NCI-H1417 treated with DMSO at 0.1 percent for 48 hours (cell line): Measurements from ENCODE around the gene MITF.

ENCODE experiments used
- DNase-seq: peaks from one replicate; lab custom pipeline; 2025; lab: John Stamatoyannopoulos, UW

Gene MITF

GRCh38 chr3:69838217-69838616 is 99.0 kb downstream of the MITF start:
- no peak for DNase-seq

- DNase-seq: no peak
Measured at GRCh38 chr3:69838696-69839515, 99.6 kb downstream of the MITF start.

- DNase-seq: no peak
Measured at GRCh38 chr3:69842351-69842750, 103.1 kb downstream of the MITF start.

GRCh38 chr3:69842789-69843188 is 103.5 kb downstream of the MITF start:
- no peak for DNase-seq

DNA sequence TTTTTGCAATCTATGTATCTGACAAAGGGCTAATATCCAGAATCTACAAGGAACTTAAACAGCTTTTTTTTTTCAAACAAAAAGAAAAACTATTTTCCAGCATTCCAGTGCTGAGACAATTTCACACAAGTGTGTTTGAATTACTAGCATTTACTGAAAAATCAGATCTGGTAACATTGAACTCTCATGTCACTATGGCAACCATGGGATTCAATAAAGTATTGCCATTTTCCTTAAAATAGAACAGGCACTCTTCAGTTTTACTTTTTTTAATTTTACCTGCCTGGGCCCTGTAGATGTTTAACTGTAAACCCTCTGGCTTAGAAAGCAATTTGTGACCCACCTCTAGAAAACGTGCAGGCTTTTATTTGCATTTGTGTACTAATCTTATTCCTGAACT is 105.4 kb downstream of the MITF start:
- DNase-seq: no peak

GRCh38 chr3:69847303-69847702 is 108.0 kb downstream of the MITF start:
- no peak for DNase-seq

GRCh38 chr3:69848113-69848512 is 108.8 kb downstream of the MITF start:
- DNase-seq: no peak

DNA sequence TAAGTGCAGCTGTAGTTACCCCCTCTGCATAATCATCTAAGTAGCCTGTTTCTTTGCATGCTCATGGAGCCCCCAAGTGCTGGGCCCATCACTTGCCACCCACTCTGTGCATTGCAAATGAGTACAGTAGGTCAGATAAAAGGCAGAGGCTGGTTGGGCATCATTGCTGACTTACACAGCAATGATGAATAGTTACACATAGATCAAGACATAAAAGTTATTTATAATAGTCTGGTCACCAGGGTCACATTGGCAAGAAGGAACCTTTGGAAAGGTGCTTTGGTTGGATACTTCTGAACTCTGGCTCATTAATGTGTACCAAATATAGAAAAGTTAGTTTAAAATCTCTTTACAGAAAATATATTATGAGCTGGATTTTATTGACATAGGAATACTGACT is 111.6 kb downstream of the MITF start:
- no peak for DNase-seq

- DNase-seq: no peak
Measured at GRCh38 chr3:69853027-69853426, 113.8 kb downstream of the MITF start.

DNA sequence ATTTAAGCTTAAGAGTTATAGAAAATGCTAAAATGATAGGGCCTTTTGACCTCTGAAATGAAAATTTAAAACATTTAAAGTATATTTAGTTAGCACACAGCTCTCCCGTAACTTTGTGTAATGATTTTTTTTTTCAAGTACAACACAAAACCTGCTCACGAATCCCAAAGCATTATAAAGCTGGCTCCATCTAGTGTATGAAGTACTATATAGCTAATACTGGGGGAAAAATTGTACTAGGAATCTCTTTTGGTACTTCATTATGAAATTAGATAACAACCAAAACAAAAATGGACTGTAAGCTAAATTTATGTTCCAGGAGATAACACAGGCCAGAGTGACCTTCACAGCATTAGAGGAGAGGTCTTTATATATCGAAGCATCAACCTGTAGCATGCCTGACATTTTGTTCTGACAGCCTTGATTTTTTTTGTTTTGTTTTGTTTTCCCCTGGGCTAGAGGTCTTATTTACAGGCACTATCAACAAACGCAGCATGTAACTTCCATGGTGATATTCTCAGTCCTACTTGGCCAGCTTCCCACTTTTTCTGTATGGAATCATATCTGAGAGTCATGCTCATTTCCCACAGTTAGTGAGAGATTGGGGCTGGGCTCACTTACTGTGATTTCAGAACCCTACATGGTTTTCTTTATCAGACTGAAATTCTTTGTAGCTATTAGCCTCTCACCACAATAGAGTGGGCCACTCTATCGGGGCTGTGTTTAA is 116.3 kb downstream of the MITF start:
- no peak for DNase-seq

- no peak for DNase-seq
Measured at GRCh38 chr3:69856965-69857705, 117.9 kb downstream of the MITF start.

DNA sequence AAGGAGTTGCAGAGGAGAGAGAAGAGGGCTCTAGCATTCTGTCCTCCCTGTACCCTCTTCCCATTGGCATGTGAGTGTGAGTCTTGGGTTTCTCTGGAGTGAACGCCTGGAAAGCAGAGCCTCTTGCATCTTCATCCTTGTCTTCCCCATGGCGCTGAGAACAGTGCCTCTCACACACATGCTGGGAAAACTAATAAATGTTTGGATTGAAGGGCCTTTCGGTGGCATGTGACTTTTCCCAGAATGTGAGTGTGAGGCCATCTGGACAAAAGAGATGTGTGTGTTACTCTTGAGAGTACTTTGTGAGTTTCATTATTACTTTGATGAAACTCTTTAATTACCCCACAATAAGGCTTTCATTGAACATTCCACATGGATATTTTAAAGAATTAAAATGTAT is 122.3 kb downstream of the MITF start:
- DNase-seq: no peak

GRCh38 chr3:69864141-69864540 is 124.9 kb downstream of the MITF start:
- no peak for DNase-seq

- no peak for DNase-seq
Measured at GRCh38 chr3:69864766-69865165, 125.5 kb downstream of the MITF start.

GRCh38 chr3:69865925-69866679 is 126.8 kb downstream of the MITF start:
- DNase-seq: no peak

GRCh38 chr3:69866988-69867720 is 127.9 kb downstream of the MITF start:
- no peak for DNase-seq

DNA sequence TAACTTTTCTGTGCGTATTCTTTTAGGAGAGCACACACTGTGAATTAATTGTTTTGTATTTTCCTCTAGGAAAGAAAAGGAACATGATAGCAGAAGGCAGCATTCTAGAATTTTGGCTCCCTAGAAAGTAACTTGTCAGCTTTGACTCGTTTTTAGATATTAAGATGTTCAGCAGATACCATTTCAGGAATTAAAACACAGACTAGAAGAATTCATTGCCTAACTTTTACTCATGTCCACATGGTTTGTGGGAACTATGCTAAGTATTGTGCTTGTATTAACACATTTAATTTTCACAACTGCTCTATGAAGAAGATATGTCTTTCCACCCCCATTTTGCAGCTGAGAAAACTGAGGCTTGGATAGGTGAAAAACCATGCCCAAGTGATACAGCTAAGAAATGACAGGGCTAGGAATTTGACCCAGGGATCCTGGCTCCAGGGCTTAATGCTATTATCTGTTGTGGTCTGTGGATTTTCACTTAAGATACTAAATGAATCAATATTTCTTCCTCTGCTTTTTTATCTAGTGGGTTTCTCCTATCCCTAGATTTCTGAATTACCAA is 128.8 kb downstream of the MITF start:
- no peak for DNase-seq

DNA sequence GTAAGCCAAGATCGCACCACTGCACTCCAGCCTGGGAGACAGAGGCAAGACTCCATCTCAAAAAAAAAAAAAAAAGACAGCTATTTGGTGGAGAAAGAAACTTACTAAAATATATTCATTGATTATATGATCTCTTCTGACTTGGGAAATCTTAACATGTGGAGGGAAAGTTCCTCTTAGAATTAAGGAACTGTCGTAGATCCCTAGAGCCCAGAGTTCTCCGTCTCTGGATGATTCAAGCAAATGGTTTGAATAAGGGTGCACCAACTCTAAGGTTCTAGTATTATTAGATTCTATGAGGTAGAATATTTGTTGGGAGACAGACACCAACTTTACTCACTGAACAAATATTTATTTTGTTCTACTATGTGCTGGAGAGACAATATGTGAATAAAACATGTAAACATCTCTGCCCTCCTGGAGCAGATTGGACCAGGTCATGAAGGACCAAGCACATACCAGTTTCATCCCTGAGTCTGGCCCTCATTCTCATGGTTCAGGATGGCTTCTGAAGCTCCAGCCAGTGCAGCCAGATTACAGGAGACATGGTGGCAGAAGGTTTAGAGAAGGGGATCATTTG is 129.7 kb downstream of the MITF start:
- DNase-seq: no peak

DNA sequence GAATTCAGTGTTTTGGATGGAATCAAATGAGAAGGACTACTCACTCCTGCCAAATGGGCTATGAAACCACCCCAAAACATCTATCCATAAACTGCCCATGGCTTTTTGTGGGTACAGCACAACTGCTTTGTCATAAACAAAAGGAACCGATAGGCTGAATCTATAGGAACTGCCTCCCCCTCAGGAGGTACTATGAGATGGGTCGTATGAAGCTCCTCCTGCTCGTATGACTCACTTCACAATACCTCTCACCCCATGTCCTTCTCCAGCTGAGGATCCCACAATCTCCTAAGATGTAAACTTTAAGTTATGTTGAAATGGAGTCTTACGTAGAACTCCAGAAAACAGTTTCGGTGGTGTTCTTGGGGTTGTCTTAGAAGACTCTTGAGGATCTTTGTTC is 130.4 kb downstream of the MITF start:
- DNase-seq: no peak

- no peak for DNase-seq
Measured at GRCh38 chr3:69871251-69871650, 132.0 kb downstream of the MITF start.

DNA sequence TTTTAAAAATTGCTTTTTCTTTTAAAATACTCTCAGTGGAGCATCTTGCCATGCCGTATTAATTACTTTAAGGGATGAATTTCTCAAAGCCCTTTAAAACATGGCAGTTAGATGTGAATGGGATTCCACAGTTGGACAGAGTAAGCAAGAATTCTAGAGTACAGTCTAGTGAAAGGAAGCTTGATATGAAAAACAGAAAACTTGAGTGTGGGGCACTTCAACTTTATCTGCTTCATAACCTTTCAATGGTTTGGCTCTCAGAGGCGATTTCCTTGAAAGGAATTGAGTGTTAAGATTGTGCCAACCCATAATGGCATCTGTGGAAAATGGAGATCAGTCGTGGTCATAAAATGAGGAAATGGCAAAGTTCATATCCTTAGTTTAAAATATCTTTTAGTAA is 132.6 kb downstream of the MITF start:
- DNase-seq: no peak
